ENCODE data around the gene PIK3R5. TPM values are rescaled to one million over a fixed set of nuclear protein-coding genes. Genes with fewer than 3 reads are reported as not detected.

Gene PIK3R5
- total RNA-seq, 1 experiment from 2014 or later = 5.9 TPM

GRCh38 chr17:8924595-8924994 lies 40.9 kb downstream of the PIK3R5 start:
- Mint-ChIP-seq H3K9me3 (peaks cover 26% of the 10 kb centered on the region), H3K36me3 (peaks cover 12% of the 10 kb centered on the region), H3K27me3 (ENCODE audit: low read depth) (peaks cover 10% of the 10 kb centered on the region), H3K4me1 (no peaks in the 10 kb centered on the region), H3K27ac (no peak overlapping the region), H3K4me3 (no peak overlapping the region)
- ChIA-PET POLR2A (no interaction called here), CTCF (no interaction called here)
- no peak for ATAC-seq
- TF ChIP-seq JAZF1 (CRISPR knock-in tag; IDR thresholded peaks at IDR 0.05) = no peak
- no peak for TF ChIP-seq E2F1 (CRISPR knock-in tag; IDR thresholded peaks at IDR 0.05)
- no peak for TF ChIP-seq ZSCAN18 (CRISPR knock-in tag; IDR thresholded peaks at IDR 0.05)
- TF ChIP-seq ZNF512 (CRISPR knock-in tag; IDR thresholded peaks at IDR 0.05; ENCODE audit: borderline replicate concordance) = no peak
- no peak for TF ChIP-seq MAX (CRISPR knock-in tag; IDR thresholded peaks at IDR 0.05)
- no peak for TF ChIP-seq ZNF281 (CRISPR knock-in tag; IDR thresholded peaks at IDR 0.05)
- TF ChIP-seq NR1H2 (CRISPR knock-in tag; IDR thresholded peaks at IDR 0.05) = no peak
- TF ChIP-seq CREM (CRISPR knock-in tag; IDR thresholded peaks at IDR 0.05) = no peak
- no peak for TF ChIP-seq SMAD4 (CRISPR knock-in tag; IDR thresholded peaks at IDR 0.05)
- no peak for TF ChIP-seq KAT7 (CRISPR knock-in tag; IDR thresholded peaks at IDR 0.05; ENCODE audit: borderline replicate concordance)
- no peak for TF ChIP-seq MLX (CRISPR knock-in tag; IDR thresholded peaks at IDR 0.05)
- no peak for TF ChIP-seq E2F5 (CRISPR knock-in tag; IDR thresholded peaks at IDR 0.05)
- TF ChIP-seq ZBTB21 (CRISPR knock-in tag; IDR thresholded peaks at IDR 0.05; ENCODE audit: borderline replicate concordance) = no peak
- no peak for TF ChIP-seq NFE2L1 (CRISPR knock-in tag; IDR thresholded peaks at IDR 0.05)
- DNase-seq (ENCODE audit: low spot score) = no peak

- Mint-ChIP-seq H3K27ac (no peak overlapping the region), H3K4me3 (no peak overlapping the region), H3K9me3 (peaks cover 29% of the 10 kb centered on the region), H3K27me3 (ENCODE audit: low read depth) (peaks cover 10% of the 10 kb centered on the region), H3K36me3 (peaks cover 12% of the 10 kb centered on the region), H3K4me1 (no peaks in the 10 kb centered on the region)
- ATAC-seq = no peak
- ChIA-PET CTCF (interaction anchor here (1.2 kb wide), 1 partner anchor 28 kb away, joined by 4 read pairs; no protein-coding TSS in a partner anchor), POLR2A (interaction anchor here (0.6 kb wide), 1 partner anchor 74 kb away, joined by 3 read pairs; no protein-coding TSS in a partner anchor)
- no peak for DNase-seq (ENCODE audit: low spot score)
- TF ChIP-seq ATF2 (CRISPR knock-in tag; IDR thresholded peaks at IDR 0.05; ENCODE audit: borderline replicate concordance, low read depth) = no peak
Observed at GRCh38 chr17:8923762-8924161, 41.7 kb downstream of the PIK3R5 start.

All from WTC11 (cell line).